ENCODE measurements around the gene PTH1R.

PTH1R gene

GRCh38 chr3:46898321-46899150 is 21.0 kb downstream of the PTH1R start:
- DNase-seq (ENCODE audit: low read depth in 2 of 3, low spot score in 2 of 3) = no peak

GRCh38 chr3:46899151-46900006 is 21.9 kb downstream of the PTH1R start:
- no peak for DNase-seq (ENCODE audit: low read depth in 2 of 3, low spot score in 2 of 3)

- no peak for DNase-seq (ENCODE audit: low read depth in 2 of 3, low spot score in 2 of 3)
These were observed 22.4 kb downstream of the PTH1R start for GRCh38 chr3:46900007-46900292.

GRCh38 chr3:46900356-46900755 is 22.8 kb downstream of the PTH1R start:
- no peak for DNase-seq (ENCODE audit: low read depth in 2 of 3, low spot score in 2 of 3)

- DNase-seq (ENCODE audit: low read depth in 2 of 3, low spot score in 2 of 3) = no peak
These were observed 23.5 kb downstream of the PTH1R start for GRCh38 chr3:46901061-46901460.

GRCh38 chr3:46901591-46902187 is 24.2 kb downstream of the PTH1R start:
- no peak for DNase-seq (ENCODE audit: low read depth in 2 of 3, low spot score in 2 of 3)

GRCh38 chr3:46902188-46902631 is 24.7 kb downstream of the PTH1R start:
- DNase-seq (ENCODE audit: low read depth in 2 of 3, low spot score in 2 of 3) = no peak

GRCh38 chr3:46903341-46904302 is 26.1 kb downstream of the PTH1R start:
- no peak for DNase-seq (ENCODE audit: low read depth in 2 of 3, low spot score in 2 of 3)

GRCh38 chr3:46904303-46905212 is 27.0 kb downstream of the PTH1R start:
- no peak for DNase-seq (ENCODE audit: low read depth in 2 of 3, low spot score in 2 of 3)

- DNase-seq (ENCODE audit: low read depth in 2 of 3, low spot score in 2 of 3) = no peak
These were observed 27.7 kb downstream of the PTH1R start for GRCh38 chr3:46905213-46905560.

GRCh38 chr3:46905661-46906451 is 28.3 kb downstream of the PTH1R start:
- no peak for DNase-seq (ENCODE audit: low read depth in 2 of 3, low spot score in 2 of 3)

GRCh38 chr3:46906471-46907058 is 29.0 kb downstream of the PTH1R start:
- no peak for DNase-seq (ENCODE audit: low read depth in 2 of 3, low spot score in 2 of 3)

GRCh38 chr3:46907271-46907670 is 29.8 kb downstream of the PTH1R start:
- no peak for DNase-seq (ENCODE audit: low read depth in 2 of 3, low spot score in 2 of 3)

- DNase-seq (ENCODE audit: low read depth in 2 of 3, low spot score in 2 of 3) = no peak
These were observed 30.4 kb downstream of the PTH1R start for GRCh38 chr3:46907960-46908293.

GRCh38 chr3:46908294-46908985 is 30.9 kb downstream of the PTH1R start:
- no peak for DNase-seq (ENCODE audit: low read depth in 2 of 3, low spot score in 2 of 3)

- no peak for DNase-seq (ENCODE audit: low read depth in 2 of 3, low spot score in 2 of 3)
These were observed 31.5 kb downstream of the PTH1R start for GRCh38 chr3:46908986-46909534.

GRCh38 chr3:46909535-46910161 is 32.1 kb downstream of the PTH1R start:
- peak; percentile 54 to 62 (median 56) for DNase-seq (ENCODE audit: low read depth in 2 of 3, low spot score in 2 of 3)

Data from activated CD8-positive, alpha-beta memory T cell treated with anti-CD3 and anti-CD28 coated beads for 48 hours (primary cell).